Fibroblast of skin of left quadriceps (primary cell): ENCODE results near the gene FIZ1.
A peak's percentile ranks its signal among the peaks of the same experiment; 100 is the strongest.
"Not testable (repeated sequence)": the region's sequence is repeated elsewhere in the genome, so short reads cannot be mapped to it uniquely, and the experiment has no call there.

Experiments used
- DNase-seq, 2 experiments: peaks; one replicate each; pipeline ENCODE4 v3.0.0-alpha.2; 2013; ENCODE audit warnings: low read depth in 2 of 2

FIZ1 gene

GRCh38 chr19:55594996-55595545 lies 4.2 kb downstream of the FIZ1 start:
- no peak for DNase-seq

DNA sequence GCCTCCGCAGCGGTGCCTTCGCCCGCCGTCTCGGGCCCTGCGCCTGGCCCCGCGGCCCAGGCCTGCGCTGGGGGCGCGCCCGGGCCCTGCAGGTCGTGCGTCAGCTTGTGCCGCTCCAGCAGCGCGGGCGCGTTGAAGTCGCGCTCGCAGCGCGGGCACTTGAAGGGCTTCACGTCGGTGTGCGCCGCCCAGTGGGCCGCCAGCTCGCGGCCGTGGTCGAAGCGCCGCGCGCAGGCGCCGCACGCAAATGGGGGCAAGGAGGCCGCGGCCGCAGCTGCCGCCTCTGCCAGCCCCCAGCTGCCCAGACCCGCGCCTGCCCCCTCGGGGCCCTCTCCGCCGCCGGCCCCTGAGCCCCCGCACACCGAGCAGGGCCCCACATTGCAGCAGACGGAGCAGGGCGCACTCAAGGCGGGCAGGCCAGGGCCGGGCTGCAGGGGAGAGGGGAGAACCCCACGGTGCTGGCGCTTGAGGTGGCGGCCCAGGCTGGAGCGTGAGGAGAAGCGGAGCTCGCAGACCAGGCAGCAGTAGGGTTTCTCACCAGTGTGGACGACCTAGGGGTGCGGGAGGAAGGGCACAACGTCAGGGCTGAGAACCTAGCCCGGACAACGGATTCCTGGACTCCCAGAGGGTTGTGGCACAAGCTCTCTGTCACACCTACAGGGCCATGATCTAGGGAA lies 6.1 kb downstream of the FIZ1 start:
- no peak for DNase-seq

- no peak for DNase-seq
Observed at GRCh38 chr19:55592391-55593090, 6.8 kb downstream of the FIZ1 start.

DNA sequence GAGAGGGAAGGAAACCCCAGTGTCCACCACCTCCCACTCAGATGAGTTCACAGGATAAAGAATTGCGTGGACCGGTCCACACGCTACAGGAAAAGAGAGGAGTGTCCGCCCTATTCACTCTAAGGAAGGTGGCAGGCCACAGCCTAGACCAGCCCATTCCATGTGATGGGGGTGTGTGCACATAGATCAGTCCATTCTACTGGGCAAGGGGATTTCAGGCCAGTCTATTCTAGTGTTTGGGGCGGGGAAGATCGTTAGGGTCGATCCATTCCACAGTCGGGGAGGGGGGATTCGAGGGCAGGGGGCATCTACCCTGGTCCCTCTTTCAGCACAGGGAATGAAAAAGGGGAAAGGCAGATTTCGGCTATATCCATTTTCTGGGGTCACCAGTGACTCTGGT lies 7.8 kb downstream of the FIZ1 start:
- no peak for DNase-seq

DNA sequence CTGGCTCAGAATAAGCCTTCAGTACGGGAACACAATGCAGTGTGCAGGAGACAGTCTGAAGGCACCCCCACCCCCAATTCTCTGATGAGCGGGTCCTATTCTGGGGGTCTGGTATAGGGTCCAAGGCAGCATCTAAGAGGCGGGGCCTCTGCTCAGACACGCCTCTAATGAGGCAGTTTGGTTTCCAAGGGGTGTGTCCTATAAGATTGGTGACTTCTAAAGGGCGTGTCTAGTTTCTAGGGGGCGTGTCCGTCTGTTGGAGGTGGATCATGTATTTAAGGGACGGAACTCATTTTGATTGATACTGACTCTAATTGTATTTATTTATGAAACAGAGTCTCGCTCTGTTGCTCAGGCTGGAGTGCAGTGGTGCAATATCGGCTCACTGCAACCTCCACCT lies 8.7 kb downstream of the FIZ1 start:
- no peak for DNase-seq

DNA sequence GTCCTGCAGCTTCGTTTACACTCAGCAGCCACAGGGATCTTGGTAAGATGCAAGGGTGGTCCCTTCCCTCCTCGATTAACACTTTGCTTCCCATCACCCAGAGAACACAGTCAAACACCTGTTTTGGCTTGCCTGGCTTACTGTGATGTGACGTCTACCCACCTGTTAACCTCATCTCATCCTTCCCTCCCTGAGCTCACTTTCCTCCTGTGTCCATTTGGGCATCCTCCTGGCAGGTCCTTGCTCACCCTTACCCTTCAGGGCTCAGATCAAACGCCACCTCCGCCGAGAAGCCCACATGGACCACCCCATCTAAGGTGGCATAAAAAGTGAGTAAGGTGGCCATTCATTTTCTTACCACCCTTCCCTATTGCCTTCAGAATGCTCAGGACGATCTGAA lies 9.2 kb downstream of the FIZ1 start:
- DNase-seq, result no peak

GRCh38 chr19:55588738-55589137 lies 10.6 kb downstream of the FIZ1 start:
- no peak for DNase-seq

GRCh38 chr19:55586976-55587668 lies 12.2 kb downstream of the FIZ1 start:
- DNase-seq, result peak; percentile 75 to 78

- peak; percentile 72 to 74 for DNase-seq
Observed at GRCh38 chr19:55585658-55586339, 13.5 kb downstream of the FIZ1 start.

DNA sequence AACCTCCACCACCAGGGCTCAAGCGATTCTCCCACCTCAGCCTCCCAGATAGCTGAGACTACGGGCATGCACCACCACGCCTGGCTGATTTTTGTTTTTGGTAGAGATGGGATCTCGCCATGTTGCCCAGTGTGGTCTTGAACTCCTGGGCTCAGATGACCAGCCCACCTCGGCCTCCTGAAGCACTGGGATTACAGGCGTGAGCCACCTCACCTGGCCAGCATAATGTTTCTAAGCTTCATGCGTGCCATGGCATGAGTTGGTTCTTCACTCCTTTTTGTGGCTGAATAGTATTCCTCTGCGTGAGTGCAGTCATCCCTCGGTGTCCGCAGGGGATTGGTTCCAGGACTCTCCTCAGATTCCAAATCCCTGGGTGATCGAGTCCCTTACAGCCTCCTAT lies 14.4 kb downstream of the FIZ1 start:
- no peak for DNase-seq

GRCh38 chr19:55583897-55584296 lies 15.4 kb downstream of the FIZ1 start:
- not testable (repeated sequence) for DNase-seq

- not testable (repeated sequence) for DNase-seq
Observed at GRCh38 chr19:55582284-55582683, 17.0 kb downstream of the FIZ1 start.

DNA sequence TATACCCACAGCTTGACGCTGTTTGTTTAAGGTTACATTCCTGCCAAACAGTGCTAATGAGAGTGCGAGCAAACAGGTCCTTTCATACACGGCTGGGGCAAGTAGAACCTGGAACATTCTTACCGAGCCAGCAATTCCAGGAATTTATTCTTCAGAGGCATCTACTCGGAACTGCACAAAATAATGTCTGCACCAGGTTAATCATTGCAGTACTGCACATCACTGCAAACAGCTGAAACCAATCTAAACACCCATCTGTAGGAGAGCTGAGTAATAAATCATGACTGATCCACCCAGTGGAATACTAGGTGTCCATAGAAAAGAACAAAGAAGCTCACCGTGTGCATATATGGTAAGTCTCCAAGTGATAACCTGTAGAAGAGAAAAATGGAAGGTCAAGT lies 17.5 kb downstream of the FIZ1 start:
- DNase-seq, result no peak

DNA sequence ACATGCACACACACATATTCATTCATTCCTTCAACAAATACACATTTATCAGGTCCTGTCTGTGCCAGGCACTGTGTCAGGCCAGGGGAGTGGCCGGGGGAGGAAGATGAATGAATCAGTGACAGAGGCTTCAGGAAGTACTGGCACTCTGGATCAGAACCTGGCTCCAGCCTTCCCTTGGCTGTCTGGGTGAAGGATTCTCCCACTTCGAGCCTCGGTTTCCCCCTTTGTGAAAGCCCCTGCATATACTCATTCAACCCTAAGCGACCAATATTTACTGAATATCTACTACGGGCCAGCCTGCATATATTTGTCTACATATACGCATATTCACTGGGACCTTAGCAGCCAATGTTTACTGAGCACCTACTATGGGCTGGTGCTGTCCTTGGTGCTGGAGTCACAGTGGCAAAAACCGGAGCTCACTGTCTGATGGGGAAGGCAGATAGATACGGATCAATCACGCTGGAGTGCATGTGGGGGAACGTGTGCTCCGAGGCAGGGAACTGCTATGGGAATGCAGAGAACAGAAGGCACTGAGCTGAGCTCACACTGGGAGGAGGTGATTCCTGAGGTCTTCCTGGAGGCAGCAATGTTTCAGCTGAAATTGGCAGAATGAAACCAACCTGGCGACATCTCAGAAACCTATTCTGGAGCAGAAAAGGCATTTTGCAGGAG lies 18.0 kb downstream of the FIZ1 start:
- DNase-seq, result no peak

DNA sequence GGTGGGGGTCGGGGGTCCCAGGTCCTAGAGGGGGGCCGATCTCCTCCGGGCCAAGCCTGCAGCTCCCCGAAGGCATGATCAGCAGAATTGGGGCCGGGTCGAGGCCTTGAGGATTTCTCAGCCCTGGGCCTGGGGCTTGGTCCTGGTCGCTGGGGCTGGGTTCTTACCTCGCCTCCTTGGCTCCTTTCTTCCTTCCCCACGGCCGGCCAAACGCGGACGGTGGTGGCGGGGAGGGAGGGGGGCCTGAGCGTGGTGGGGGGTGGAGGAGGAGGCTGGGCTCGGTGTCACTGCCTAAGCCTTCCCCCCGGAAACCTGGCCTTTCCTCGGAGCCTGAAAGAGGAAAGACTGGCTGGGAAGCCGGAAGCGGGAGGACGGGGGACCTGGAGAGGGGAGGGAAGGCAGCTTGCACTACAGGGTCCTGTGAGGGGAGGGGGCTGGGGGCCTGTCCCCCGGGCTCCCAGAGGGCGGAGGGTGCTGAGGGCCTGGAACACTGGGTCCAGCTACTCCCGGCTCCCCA lies 18.6 kb downstream of the FIZ1 start, which contains the start of gene ZNF579:
TSS of gene ZNF579 (minus strand) at position 221 of the 517 bp plus-strand sequence. CDS start 1,209 bp downstream, outside the sequence.
- DNase-seq, result peak; percentile 80

DNA sequence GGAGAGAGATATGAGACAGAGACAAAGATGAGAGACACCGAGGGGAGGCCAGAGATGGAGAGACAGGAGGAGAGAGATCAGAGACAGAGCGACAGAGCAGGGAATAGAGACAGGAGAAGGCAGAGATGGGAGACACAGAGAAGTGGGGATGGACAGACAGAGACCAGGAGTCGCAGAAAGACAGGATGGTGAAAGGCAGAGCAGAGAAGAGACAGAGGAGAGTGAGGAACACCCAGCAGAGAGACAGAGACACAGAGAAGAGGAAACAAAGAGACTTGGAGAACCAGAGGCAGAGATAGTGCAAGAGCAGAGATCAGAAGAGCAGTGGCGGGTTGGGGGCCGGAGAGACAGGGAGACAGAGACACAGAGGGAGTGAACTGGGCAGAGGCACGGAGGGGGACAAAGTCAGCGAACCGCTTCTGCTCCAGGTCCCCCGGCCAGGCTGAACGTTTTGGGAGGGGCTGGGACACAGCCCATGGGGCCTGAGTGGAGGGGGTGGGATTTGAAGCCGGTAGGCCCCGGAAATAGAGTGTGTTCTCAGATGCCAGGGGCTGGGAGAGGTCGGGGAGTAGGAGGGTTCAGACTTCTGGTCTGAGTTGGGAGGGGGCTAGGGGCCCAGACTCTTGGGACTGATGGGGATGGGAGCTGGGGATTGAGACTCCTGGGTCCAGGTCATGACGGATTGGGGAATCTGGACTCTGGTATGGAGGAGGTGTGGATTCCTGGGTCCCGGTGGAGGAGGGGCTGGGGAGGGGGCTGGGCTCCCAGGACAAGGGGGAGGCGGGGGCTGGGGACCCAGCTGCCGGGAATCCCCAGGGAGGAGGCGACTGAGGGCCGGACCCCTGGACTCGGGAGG lies 19.3 kb downstream of the FIZ1 start:
- no peak for DNase-seq

GRCh38 chr19:55578761-55579747 lies 20.3 kb downstream of the FIZ1 start:
- DNase-seq, result no peak

DNA sequence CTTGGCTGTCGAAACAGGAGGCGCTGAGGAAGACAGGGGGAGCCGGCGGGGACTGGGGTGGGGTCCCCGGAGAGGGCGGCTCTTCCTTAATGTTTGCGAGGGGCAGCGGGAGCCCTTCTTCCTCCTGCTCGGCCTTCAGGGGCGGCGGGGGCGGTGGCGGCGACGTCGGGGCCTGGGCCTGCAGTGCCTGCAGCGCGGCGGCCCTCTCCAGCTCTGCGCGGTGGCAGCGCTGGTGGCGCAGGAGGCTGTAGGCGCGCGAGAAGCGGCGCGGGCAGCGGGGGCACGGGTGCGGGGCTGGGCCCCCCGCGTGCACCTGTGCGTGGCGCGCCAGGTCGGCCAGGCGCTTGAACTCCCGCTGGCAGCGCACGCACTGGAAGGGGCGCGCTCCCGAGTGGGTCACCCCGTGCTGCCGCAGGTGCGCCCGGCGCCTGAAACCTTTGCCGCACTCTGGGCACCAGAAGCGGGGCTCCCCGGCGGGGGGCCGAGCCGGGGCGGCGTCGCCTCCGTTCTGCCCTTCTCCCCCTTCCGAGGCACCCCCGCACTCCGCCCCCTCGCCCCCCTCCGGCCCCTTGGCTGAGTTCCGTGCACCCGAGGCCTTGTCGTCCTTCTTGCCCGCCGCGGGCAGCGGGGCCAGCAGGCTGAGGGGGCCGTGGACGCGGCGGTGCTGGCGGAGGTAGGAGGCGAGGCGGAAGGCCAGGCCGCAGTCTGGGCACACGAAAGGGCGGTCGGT lies 21.1 kb downstream of the FIZ1 start:
- no peak for DNase-seq
